Psoas muscle (tissue), 8 donors: Measurements from ENCODE around the gene USP15. TPM values are rescaled to one million over a fixed set of nuclear protein-coding genes. Genes with fewer than 3 reads are reported as not detected.

ENCODE experiments used
- ATAC-seq, 4 donors: fragments of 200-7000 bp; cut with Tn5 transposase; one replicate each; pipeline ENCODE4 v1.9.1; 2020; ENCODE audit warnings: moderate library complexity in 3 of 4, mild to moderate bottlenecking in 2 of 4
- DNase-seq, 2 donors: peaks; one replicate each; pipeline ENCODE4 v3.0.0-alpha.2; 2020
- H3K27ac ChIP-seq: fragments of 200-600 bp; one replicate; pipeline ENCODE4 v1.8.0; 2022
- H3K27me3 ChIP-seq, 3 donors: fragments of 200-600 bp in 1 of 3; one replicate each; pipeline versions ENCODE4 v1.6.1 to v1.8.0; 2013 to 2022; ENCODE audit warnings: low read length in 2 of 3, mild to moderate bottlenecking in 2 of 3, moderate library complexity in 1 of 3; ENCODE audit not compliant: insufficient read depth in 3 of 3
- H3K36me3 ChIP-seq, 2 donors: fragments of 200-600 bp in 1 of 2; one replicate each; pipeline versions ENCODE4 v1.6.1 to v1.8.0; 2013 to 2022; ENCODE audit warnings: low read depth in 1 of 2, mild to moderate bottlenecking in 1 of 2, moderate library complexity in 1 of 2; ENCODE audit not compliant: insufficient read depth in 1 of 2
- H3K4me1 ChIP-seq: fragments of 200-600 bp; one replicate; pipeline ENCODE4 v1.8.0; 2022
- H3K4me3 ChIP-seq: fragments of 200-600 bp; one replicate; pipeline ENCODE4 v1.8.0; 2022; ENCODE audit warnings: mild to moderate bottlenecking
- H3K9me3 ChIP-seq: fragments of 200-600 bp; one replicate; pipeline ENCODE4 v1.8.0; 2022
- CTCF ChIP-seq: fragments of 200-600 bp; IDR thresholded peaks from one replicate; pipeline ENCODE4 v1.8.0; 2022; ENCODE audit warnings: antibody characterized with exemption
- WGBS, 3 donors: extraction: QIAGEN DNeasy Blood & Tissue Kit; methylation state at CpG; one replicate each; pipeline versions ENCODE4 v1.1.6 to v1.1.7; 2013; 5-methylcytosine and 5-hydroxymethylcytosine counted together
- intact Hi-C, 2 donors: fragments of 100-400 bp; cut with DNase I; formaldehyde crosslinking; loops; one replicate each; pipeline versions ENCODE4 v1.11.0 to v1.14.2; 2022
- polyA plus RNA-seq, 3 donors: library from polyadenylated mRNA; stranded (reverse); fragments of 200-250 nt; gene quantifications; one replicate each; pipeline ENCODE4 v1.2.3, GENCODE V29; 2013
- total RNA-seq, 4 donors: library from RNA; stranded (reverse); fragmentation: NEBNext Ultra II Directional in 2 of 4; extraction: Animal tissue kit (Norgen Biotek cat#: 25700) in 2 of 4; gene quantifications; one replicate each; pipeline versions ENCODE4 v1.2.1 to v1.2.4, GENCODE V29; 2021 to 2023
- donor health status: healthy with polysubstance abuse.
- donor health status: DM: no; HTN: no; CAD: no; lungs with moderate emphysema.
- donor health status: Bipolar disorder and iron deficiency.
- donor health status: healthy.
- donor health status: DM: yes; HTN: yes; CAD: no.
- donor health status: DM: no; HTN: no; CAD: no.
- donor health status: DM: no; HTN: no; CAD: no.
- donor health status: DM: yes; HTN: yes; CAD: no.

USP15 gene
- total and polyA plus RNA-seq, 7 donors = 27.6 to 65.6 (median 48.7) TPM

- no peaks in the 10 kb centered on the region for H3K9me3 ChIP-seq
- H3K27me3 ChIP-seq = no peaks in the 10 kb centered on the region
- no peak for TF ChIP-seq CTCF
- no peak overlapping the region for H3K4me3 ChIP-seq
- DNase-seq = no peak
- intact Hi-C loops = no loop called here
- WGBS, 3 donors = 86 to 94% (median 94%) methylated on average over 2 of the region's 2 CpGs
- no peaks in the 10 kb centered on the region for H3K36me3 ChIP-seq
- no peak overlapping the region for H3K27ac ChIP-seq
- H3K4me1 ChIP-seq = no peaks in the 10 kb centered on the region
- no peak for ATAC-seq
These were observed 29.6 kb upstream of the USP15 start for GRCh38 chr12:62230652-62231051.

- 75 to 82% (median 81%) methylated on average over 3 of the region's 3 CpGs for WGBS, 3 donors
- no peaks in the 10 kb centered on the region for H3K36me3 ChIP-seq
- ATAC-seq = no peak
- TF ChIP-seq CTCF = no peak
- H3K9me3 ChIP-seq = no peaks in the 10 kb centered on the region
- no peaks in the 10 kb centered on the region for H3K4me1 ChIP-seq
- intact Hi-C loops = no loop called here
- no peaks in the 10 kb centered on the region for H3K27me3 ChIP-seq
- H3K4me3 ChIP-seq = no peak overlapping the region
- no peak for DNase-seq
- no peak overlapping the region for H3K27ac ChIP-seq
These were observed 28.0 kb upstream of the USP15 start for GRCh38 chr12:62232143-62232729.

- no peak for DNase-seq
- Histone ChIP-seq H3K36me3 (no peaks in the 10 kb centered on the region), H3K4me3 (no peak overlapping the region), H3K27ac (no peak overlapping the region), H3K4me1 (no peaks in the 10 kb centered on the region), H3K27me3 (no peaks in the 10 kb centered on the region), H3K9me3 (no peaks in the 10 kb centered on the region)
- intact Hi-C loops = no loop called here
- TF ChIP-seq CTCF = no peak
- ATAC-seq = no peak
- WGBS, 3 donors = 78 to 95% (median 87%) methylated on average over 2 of the region's 2 CpGs
These were observed 26.4 kb upstream of the USP15 start for GRCh38 chr12:62233805-62234204.

- no peaks in the 10 kb centered on the region for H3K4me1 ChIP-seq
- H3K4me3 ChIP-seq = no peak overlapping the region
- no peaks in the 10 kb centered on the region for H3K27me3 ChIP-seq
- WGBS, 3 donors = 91 to 97% (median 94%) methylated on average over 2 of the region's 2 CpGs
- intact Hi-C loops = no loop called here
- H3K36me3 ChIP-seq = no peaks in the 10 kb centered on the region
- no peaks in the 10 kb centered on the region for H3K9me3 ChIP-seq
- DNase-seq = no peak
- H3K27ac ChIP-seq = no peak overlapping the region
- no peak for TF ChIP-seq CTCF
- ATAC-seq = no peak
These were observed 20.6 kb upstream of the USP15 start for GRCh38 chr12:62239571-62239970.
